Right lobe of liver (tissue), 6 donors: ENCODE data around the gene MYO5B. TPM values are rescaled to one million over a fixed set of nuclear protein-coding genes. Genes with fewer than 3 reads are reported as not detected.

Source experiments
- ATAC-seq, 4 donors: fragments of 200-7000 bp; cut with Tn5 transposase; one replicate each; pipeline ENCODE4 v1.9.1; 2020; ENCODE audit warnings: mild to moderate bottlenecking in 4 of 4, moderate library complexity in 4 of 4
- DNase-seq, 3 donors: peaks; one replicate each; pipeline ENCODE4 v3.0.0-alpha.2; 2020
- H3K27ac ChIP-seq, 3 donors: fragments of 200-600 bp; one replicate each; pipeline ENCODE4 v1.8.0; 2022
- H3K27me3 ChIP-seq, 2 donors: fragments of 200-600 bp; one replicate each; pipeline ENCODE4 v1.8.0; 2022
- H3K36me3 ChIP-seq, 4 donors: fragments of 200-600 bp; sonication (generic) in 1 of 4; one replicate each; pipeline versions ENCODE4 v1.5.1 to v1.8.0; 2017 to 2022; ENCODE audit warnings: control low read depth in 1 of 4
- H3K4me1 ChIP-seq, 4 donors: fragments of 200-600 bp; sonication (generic) in 1 of 4; one replicate each; pipeline versions ENCODE4 v1.5.1 to v1.8.0; 2017 to 2022; ENCODE audit warnings: control low read depth in 1 of 4
- H3K4me3 ChIP-seq, 3 donors: fragments of 200-600 bp; one replicate each; pipeline ENCODE4 v1.8.0; 2022
- H3K9me3 ChIP-seq, 4 donors: fragments of 200-600 bp; sonication (generic) in 1 of 4; one replicate each; pipeline versions ENCODE4 v1.5.1 to v1.8.0; 2017 to 2022; ENCODE audit warnings: control low read depth in 1 of 4
- CTCF ChIP-seq, 4 donors: fragments of 200-600 bp in 3 of 4; fragments of 450-650 bp in 1 of 4; IDR thresholded peaks; one replicate each; pipeline versions ENCODE4 v1.5.1 to v1.8.0; 2016 to 2022; ENCODE audit warnings: antibody characterized with exemption in 4 of 4, mild to moderate bottlenecking in 2 of 4
- POLR2A ChIP-seq: fragments of 450-650 bp; IDR thresholded peaks from one replicate; pipeline ENCODE4 v1.6.1; 2017; ENCODE audit warnings: antibody characterized with exemption, mild to moderate bottlenecking
- WGBS: methylation state at CpG from one replicate; pipeline ENCODE4 v1.1.6; 2018; ENCODE audit warnings: low coverage, low lambda C conversion rate; ENCODE audit not compliant: insufficient coverage; ENCODE audit errors: missing lambda C conversion rate; 5-methylcytosine and 5-hydroxymethylcytosine counted together
- intact Hi-C, 2 donors: fragments of 100-400 bp; cut with DNase I; formaldehyde crosslinking; loops; one replicate each; pipeline versions ENCODE4 v1.11.2 to v1.14.1; 2022
- total RNA-seq, 6 experiments: library from RNA; depleted of rRNA in 2 of 6; stranded (reverse); fragments of >200 nt in 2 of 6; fragmentation: NEBNext Ultra II Directional in 3 of 6; extraction: Animal tissue kit (Norgen Biotek cat#: 25700) in 3 of 6; gene quantifications; one replicate each; pipeline versions ENCODE4 v1.1.0 to v1.2.4, GENCODE V29; 2016 to 2023
- donor health status: DM: no; HTN: yes; CAD: no.
- donor health status: DM: no; HTN: no; CAD: no.
- donor health status: DM: no; HTN: no; CAD: no.
- donor health status: DM: no; HTN: yes; CAD: no.
- donor health status: DM: no; HTN: yes; CAD: no.

MYO5B gene
- total RNA-seq, 6 experiments from 2014 or later: 13.4 to 25.1 (median 16.6) TPM

GRCh38 chr18:49856496-49856895 is 338.5 kb downstream of the MYO5B start:
- no peaks in the 10 kb centered on the region for H3K27me3 ChIP-seq
- no peak overlapping the region for H3K27ac ChIP-seq
- ATAC-seq (no peak), DNase-seq (no peak)
- H3K9me3 ChIP-seq: no peaks in the 10 kb centered on the region
- WGBS: 71% methylated on average over 5 of the region's 6 CpGs
- H3K36me3 ChIP-seq: no peaks in the 10 kb centered on the region
- H3K4me3 ChIP-seq: no peak overlapping the region
- intact Hi-C loops: loop anchor here (5.0 to 10.0 kb wide), 2 partner anchors 92 to 344 kb away; no protein-coding TSS in a partner anchor
- TF ChIP-seq CTCF (IDR thresholded peaks at IDR 0.05): no peak
- TF ChIP-seq POLR2A: no peak
- H3K4me1 ChIP-seq: peaks cover 0 to 11% (median 2%) of the 10 kb centered on the region in 4 donors

GRCh38 chr18:49855711-49856415 is 339.1 kb downstream of the MYO5B start:
- 68% methylated on average over 4 of the region's 7 CpGs for WGBS
- H3K4me1 ChIP-seq: peaks cover 0 to 11% (median 2%) of the 10 kb centered on the region in 4 donors
- no peaks in the 10 kb centered on the region for H3K36me3 ChIP-seq
- H3K27ac ChIP-seq: no peak overlapping the region
- H3K27me3 ChIP-seq: no peaks in the 10 kb centered on the region
- ATAC-seq: no peak
- no peaks in the 10 kb centered on the region for H3K9me3 ChIP-seq
- no peak overlapping the region for H3K4me3 ChIP-seq
- intact Hi-C loops: loop anchor here (5.0 to 10.0 kb wide), 2 partner anchors 91 to 344 kb away; no protein-coding TSS in a partner anchor
- no peak for DNase-seq
- TF ChIP-seq POLR2A: no peak
- no peak for TF ChIP-seq CTCF (IDR thresholded peaks at IDR 0.05)

- 77% methylated on average over 2 of the region's 3 CpGs for WGBS
Measured at GRCh38 chr18:49854681-49855080, 340.3 kb downstream of the MYO5B start.

GRCh38 chr18:49853436-49853835 is 341.5 kb downstream of the MYO5B start:
- Histone ChIP-seq H3K36me3 (no peaks in the 10 kb centered on the region), H3K4me3 (no peak overlapping the region), H3K9me3 (no peaks in the 10 kb centered on the region), H3K27ac (no peak overlapping the region), H3K27me3 (no peaks in the 10 kb centered on the region), H3K4me1 (peaks cover 0 to 2% (median under 1%) of the 10 kb centered on the region in 4 donors)
- intact Hi-C loops: loop anchor here in 1 of 2 donors (10.0 kb wide), 1 partner anchor 89 kb away; no protein-coding TSS in a partner anchor
- WGBS: no CpG with 5 or more reads among the region's 8 CpGs
- DNase-seq (no peak), ATAC-seq (no peak)
- TF ChIP-seq POLR2A (no peak), CTCF (IDR thresholded peaks at IDR 0.05) (no peak)

More at GRCh38 chr18:49854681-49855080, 340.3 kb downstream of the MYO5B start:
- Histone ChIP-seq H3K36me3 (no peaks in the 10 kb centered on the region), H3K27ac (no peak overlapping the region), H3K9me3 (no peaks in the 10 kb centered on the region), H3K27me3 (no peaks in the 10 kb centered on the region), H3K4me3 (no peak overlapping the region), H3K4me1 (peaks cover 0 to 11% (median 2%) of the 10 kb centered on the region in 4 donors)
- DNase-seq (no peak), ATAC-seq (no peak)
- intact Hi-C loops: loop anchor here (5.0 to 10.0 kb wide), 2 partner anchors 90 to 342 kb away; no protein-coding TSS in a partner anchor
- TF ChIP-seq POLR2A (no peak), CTCF (IDR thresholded peaks at IDR 0.05) (no peak)
